ENCODE measurements around the gene METTL26. TPM values are rescaled to one million over a fixed set of nuclear protein-coding genes. Genes with fewer than 3 reads are reported as not detected.

The METTL26 gene
- total and polyA plus RNA-seq, 9 of the 15 experiments (the other 6 are each of a cell fraction or from before 2014, with no cell fraction given) = 7.3 to 262 (median 80.9) TPM

DNA sequence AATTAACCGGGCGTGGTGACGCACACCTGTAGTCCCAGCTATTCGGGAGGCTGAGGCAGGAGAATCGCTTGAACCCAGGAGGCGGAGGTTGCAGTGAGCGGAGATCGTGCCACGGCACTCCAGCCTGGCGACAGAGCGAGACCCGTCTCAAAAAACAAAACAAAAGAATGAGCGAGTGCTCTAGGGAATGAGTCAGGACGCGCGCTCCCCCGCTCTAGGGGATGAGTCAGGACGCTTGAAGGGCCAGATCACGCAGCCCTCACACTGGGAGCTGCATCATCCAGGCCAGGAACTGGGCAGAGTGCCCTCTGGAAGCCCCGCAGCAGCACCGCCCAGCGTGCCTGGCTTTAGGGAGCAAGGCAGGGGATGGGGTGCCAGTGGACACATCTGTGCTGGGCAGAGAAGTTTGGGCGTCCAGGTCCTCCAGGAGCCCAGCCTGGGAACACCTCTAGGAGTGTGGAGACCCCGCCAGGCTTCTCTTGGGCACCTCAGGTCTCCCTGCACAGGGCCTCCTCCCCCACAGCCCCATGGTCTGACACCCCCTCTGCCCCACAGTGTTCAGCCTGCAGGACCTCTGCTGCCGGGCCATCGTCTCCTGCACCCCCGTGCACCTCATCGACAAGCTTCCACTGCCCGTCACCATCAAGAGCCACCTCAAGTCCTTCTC lies 9.2 kb downstream of the METTL26 start (continued):
- TF ChIP-seq, protein P1, sequence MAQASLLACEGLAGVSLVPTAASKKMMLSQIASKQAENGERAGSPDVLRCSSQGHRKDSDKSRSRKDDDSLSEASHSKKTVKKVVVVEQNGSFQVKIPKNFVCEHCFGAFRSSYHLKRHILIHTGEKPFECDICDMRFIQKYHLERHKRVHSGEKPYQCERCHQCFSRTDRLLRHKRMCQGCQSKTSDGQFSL (CRISPR knock-in tag; IDR thresholded peaks at IDR 0.05) = no peak; the same call in 1 of the 2 replicates
- TF ChIP-seq, protein P1 (tag; IDR thresholded peaks at IDR 0.05) = 0 out of 4 replicates have a peak, but pooled peaks of 1 of the 2 experiments have one; percentile 22
- TF ChIP-seq SMC3 (conservative IDR thresholded peaks at IDR 0.05; ENCODE audit: insufficient read depth, low read depth, low read length) (no peak), SMARCE1 (IDR thresholded peaks at IDR 0.05) (peak; percentile 85), STAT5A (IDR thresholded peaks at IDR 0.05; ENCODE audit: borderline replicate concordance, low read length) (no peak), ZNF224 (CRISPR knock-in tag; IDR thresholded peaks at IDR 0.05) (no peak), NONO (IDR thresholded peaks at IDR 0.05; ENCODE audit: low read depth in 2 of 2, low read length in 1 of 2) (no peak), RNF2 (IDR thresholded peaks at IDR 0.05) (no peak), ZKSCAN3 (CRISPR knock-in tag; IDR thresholded peaks at IDR 0.05) (no peak), ZNF217 (CRISPR knock-in tag; IDR thresholded peaks at IDR 0.05) (no peak), MAZ (CRISPR knock-in tag; conservative IDR thresholded peaks at IDR 0.05 in 1 of 2, IDR thresholded peaks at IDR 0.05 in 1 of 2) (no peak), CHD2 (IDR thresholded peaks at IDR 0.05; ENCODE audit: low read depth, low read length) (no peak), CBX1 (IDR thresholded peaks at IDR 0.05; ENCODE audit: low read depth) (no peak), FOSL1 (tag; conservative IDR thresholded peaks at IDR 0.05) (peak; percentile 97), ZFP36 (IDR thresholded peaks at IDR 0.05; ENCODE audit: low read depth, low read length, partially characterized antibody) (no peak), ARNT (IDR thresholded peaks at IDR 0.05) (no peak), CCAR2 (IDR thresholded peaks at IDR 0.05; ENCODE audit: low read depth, low read length) (no peak), EGR1 (conservative IDR thresholded peaks at IDR 0.05) (peak; percentile 56), NR2C1 (IDR thresholded peaks at IDR 0.05) (no peak), NR2C1 (tag; IDR thresholded peaks at IDR 0.05) (no peak), MTA3 (IDR thresholded peaks at IDR 0.05; ENCODE audit: borderline replicate concordance) (no peak; the same call in 1 of the 2 replicates), C11orf30 (IDR thresholded peaks at IDR 0.05; ENCODE audit: low read depth) (peak; percentile 73)
- TF ChIP-seq, protein P2, sequence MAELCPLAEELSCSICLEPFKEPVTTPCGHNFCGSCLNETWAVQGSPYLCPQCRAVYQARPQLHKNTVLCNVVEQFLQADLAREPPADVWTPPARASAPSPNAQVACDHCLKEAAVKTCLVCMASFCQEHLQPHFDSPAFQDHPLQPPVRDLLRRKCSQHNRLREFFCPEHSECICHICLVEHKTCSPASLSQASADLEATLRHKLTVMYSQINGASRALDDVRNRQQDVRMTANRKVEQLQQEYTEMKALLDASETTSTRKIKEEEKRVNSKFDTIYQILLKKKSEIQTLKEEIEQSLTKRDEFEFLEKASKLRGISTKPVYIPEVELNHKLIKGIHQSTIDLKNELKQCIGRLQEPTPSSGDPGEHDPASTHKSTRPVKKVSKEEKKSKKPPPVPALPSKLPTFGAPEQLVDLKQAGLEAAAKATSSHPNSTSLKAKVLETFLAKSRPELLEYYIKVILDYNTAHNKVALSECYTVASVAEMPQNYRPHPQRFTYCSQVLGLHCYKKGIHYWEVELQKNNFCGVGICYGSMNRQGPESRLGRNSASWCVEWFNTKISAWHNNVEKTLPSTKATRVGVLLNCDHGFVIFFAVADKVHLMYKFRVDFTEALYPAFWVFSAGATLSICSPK (IDR thresholded peaks at IDR 0.05; ENCODE audit: borderline replicate concordance) = no peak
- TF ChIP-seq, protein P3, sequence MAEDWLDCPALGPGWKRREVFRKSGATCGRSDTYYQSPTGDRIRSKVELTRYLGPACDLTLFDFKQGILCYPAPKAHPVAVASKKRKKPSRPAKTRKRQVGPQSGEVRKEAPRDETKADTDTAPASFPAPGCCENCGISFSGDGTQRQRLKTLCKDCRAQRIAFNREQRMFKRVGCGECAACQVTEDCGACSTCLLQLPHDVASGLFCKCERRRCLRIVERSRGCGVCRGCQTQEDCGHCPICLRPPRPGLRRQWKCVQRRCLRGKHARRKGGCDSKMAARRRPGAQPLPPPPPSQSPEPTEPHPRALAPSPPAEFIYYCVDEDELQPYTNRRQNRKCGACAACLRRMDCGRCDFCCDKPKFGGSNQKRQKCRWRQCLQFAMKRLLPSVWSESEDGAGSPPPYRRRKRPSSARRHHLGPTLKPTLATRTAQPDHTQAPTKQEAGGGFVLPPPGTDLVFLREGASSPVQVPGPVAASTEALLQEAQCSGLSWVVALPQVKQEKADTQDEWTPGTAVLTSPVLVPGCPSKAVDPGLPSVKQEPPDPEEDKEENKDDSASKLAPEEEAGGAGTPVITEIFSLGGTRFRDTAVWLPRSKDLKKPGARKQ (CRISPR knock-in tag; IDR thresholded peaks at IDR 0.05) = peak; percentile 70; the same call in 1 of the 2 replicates
- TF ChIP-seq, protein P4, sequence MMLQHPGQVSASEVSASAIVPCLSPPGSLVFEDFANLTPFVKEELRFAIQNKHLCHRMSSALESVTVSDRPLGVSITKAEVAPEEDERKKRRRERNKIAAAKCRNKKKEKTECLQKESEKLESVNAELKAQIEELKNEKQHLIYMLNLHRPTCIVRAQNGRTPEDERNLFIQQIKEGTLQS (IDR thresholded peaks at IDR 0.05) = peak; percentile 89
- TF ChIP-seq, protein P4 (CRISPR knock-in tag; conservative IDR thresholded peaks at IDR 0.05) = no peak
